IPS DF 6.9 (cell line): Measurements from ENCODE around the gene SETBP1.
A peak's percentile ranks its signal among the peaks of the same experiment; 100 is the strongest.

Source experiments
- DNase-seq: peaks from one replicate; pipeline ENCODE4 v3.0.0-alpha.2; 2013; ENCODE audit warnings: low read depth, low spot score
- H3K27ac ChIP-seq: one replicate; pipeline ENCODE4 v1.5.1; 2013; ENCODE audit warnings: low read length, control low read depth
- H3K27me3 ChIP-seq: 2 replicates; pipeline ENCODE4 v1.6.1; 2013; ENCODE audit warnings: mild to moderate bottlenecking, low read length; ENCODE audit not compliant: control insufficient read depth, insufficient read depth
- H3K36me3 ChIP-seq: 2 replicates; pipeline ENCODE4 v1.6.1; 2013; ENCODE audit warnings: low read length; ENCODE audit not compliant: control insufficient read depth, insufficient read depth
- H3K4me1 ChIP-seq: 2 replicates; pipeline ENCODE4 v1.6.1; 2013; ENCODE audit warnings: low read length; ENCODE audit not compliant: control insufficient read depth, insufficient read depth
- H3K4me3 ChIP-seq: 2 replicates; pipeline ENCODE4 v1.5.1; 2013; ENCODE audit warnings: mild to moderate bottlenecking, low read length
- H3K9me3 ChIP-seq: 2 replicates; pipeline ENCODE4 v1.6.1; 2013; ENCODE audit warnings: low read length, inconsistent platforms; ENCODE audit not compliant: control insufficient read depth, insufficient read depth
- WGBS: extraction: QIAGEN DNeasy Blood & Tissue Kit; methylation state at CpG from one replicate; pipeline ENCODE4 v1.1.7; 2013; ENCODE audit warnings: mixed read lengths, missing lambda C conversion rate; ENCODE audit not compliant: insufficient read length, insufficient coverage; 5-methylcytosine and 5-hydroxymethylcytosine counted together

Gene SETBP1

GRCh38 chr18:44680273-44681075 lies at the start of gene SETBP1:
TSS of gene SETBP1 (plus strand) at chr18:44680888. CDS start at chr18:44701347, 20,459 bp downstream.
- no CpG with 5 or more reads among the region's 64 CpGs for WGBS
- H3K27ac ChIP-seq, result no peak within 1 kb of the TSS

GRCh38 chr18:44632469-44633145 lies 48.1 kb upstream of the SETBP1 start:
- no peak for DNase-seq
- WGBS, result no CpG with 5 or more reads among the region's 3 CpGs
- H3K27me3 ChIP-seq, result no peaks in the 10 kb centered on the region

More at GRCh38 chr18:44680273-44681075, at the start of gene SETBP1:
- Histone ChIP-seq H3K36me3 (no peaks in the 10 kb centered on the region), H3K27me3 (peaks cover 2% of the 10 kb centered on the region; the same call in 1 of the 2 replicates), H3K4me1 (peaks cover 3% of the 10 kb centered on the region), H3K9me3 (no peaks in the 10 kb centered on the region), H3K4me3 (peak within 1 kb of the TSS; percentile 89; the same call in 1 of the 2 replicates)
- DNase-seq, result no peak

GRCh38 chr18:44635546-44635945 lies 45.1 kb upstream of the SETBP1 start:
- H3K9me3 ChIP-seq, result no peaks in the 10 kb centered on the region
- WGBS, result no CpG with 5 or more reads among the region's 3 CpGs
- no peak overlapping the region for H3K27ac ChIP-seq
- no peaks in the 10 kb centered on the region for H3K4me1 ChIP-seq
- DNase-seq, result no peak
- H3K36me3 ChIP-seq, result no peaks in the 10 kb centered on the region
- H3K27me3 ChIP-seq, result no peaks in the 10 kb centered on the region
- H3K4me3 ChIP-seq, result no peak overlapping the region

More at GRCh38 chr18:44632469-44633145, 48.1 kb upstream of the SETBP1 start:
- Histone ChIP-seq H3K4me3 (no peak overlapping the region), H3K27ac (no peak overlapping the region), H3K9me3 (no peaks in the 10 kb centered on the region), H3K4me1 (no peaks in the 10 kb centered on the region), H3K36me3 (no peaks in the 10 kb centered on the region)

GRCh38 chr18:44636241-44636640 lies 44.4 kb upstream of the SETBP1 start:
- DNase-seq, result no peak
- no peaks in the 10 kb centered on the region for H3K4me1 ChIP-seq
- no peaks in the 10 kb centered on the region for H3K27me3 ChIP-seq
- no peaks in the 10 kb centered on the region for H3K9me3 ChIP-seq
- H3K4me3 ChIP-seq, result no peak overlapping the region
- H3K27ac ChIP-seq, result no peak overlapping the region
- no peaks in the 10 kb centered on the region for H3K36me3 ChIP-seq

GRCh38 chr18:44637210-44638033 lies 43.3 kb upstream of the SETBP1 start:
- Histone ChIP-seq H3K9me3 (no peaks in the 10 kb centered on the region), H3K36me3 (no peaks in the 10 kb centered on the region), H3K4me3 (no peak overlapping the region), H3K27me3 (no peaks in the 10 kb centered on the region), H3K4me1 (no peaks in the 10 kb centered on the region), H3K27ac (no peak overlapping the region)
- DNase-seq, result no peak
- no CpG with 5 or more reads among the region's 5 CpGs for WGBS

GRCh38 chr18:44638034-44638540 lies 42.6 kb upstream of the SETBP1 start:
- no peak for DNase-seq
- H3K27me3 ChIP-seq, result no peaks in the 10 kb centered on the region
- H3K4me3 ChIP-seq, result no peak overlapping the region
- no peaks in the 10 kb centered on the region for H3K9me3 ChIP-seq
- WGBS, result no CpG with 5 or more reads among the region's 4 CpGs
- H3K27ac ChIP-seq, result no peak overlapping the region
- no peaks in the 10 kb centered on the region for H3K36me3 ChIP-seq
- H3K4me1 ChIP-seq, result no peaks in the 10 kb centered on the region

GRCh38 chr18:44638811-44639210 lies 41.9 kb upstream of the SETBP1 start:
- Histone ChIP-seq H3K27me3 (no peaks in the 10 kb centered on the region), H3K36me3 (no peaks in the 10 kb centered on the region), H3K9me3 (no peaks in the 10 kb centered on the region), H3K27ac (no peak overlapping the region), H3K4me3 (no peak overlapping the region), H3K4me1 (no peaks in the 10 kb centered on the region)
- WGBS, result no CpG with 5 or more reads among the region's 1 CpG
- no peak for DNase-seq

- DNase-seq, result no peak
- no peaks in the 10 kb centered on the region for H3K27me3 ChIP-seq
- WGBS, result no CpG with 5 or more reads among the region's 3 CpGs
Measured at GRCh38 chr18:44643004-44643403, 37.7 kb upstream of the SETBP1 start.

GRCh38 chr18:44651478-44651877 lies 29.2 kb upstream of the SETBP1 start:
- no peaks in the 10 kb centered on the region for H3K36me3 ChIP-seq

More at GRCh38 chr18:44643004-44643403, 37.7 kb upstream of the SETBP1 start:
- Histone ChIP-seq H3K9me3 (no peaks in the 10 kb centered on the region), H3K4me3 (no peak overlapping the region), H3K27ac (no peak overlapping the region), H3K36me3 (no peaks in the 10 kb centered on the region), H3K4me1 (no peaks in the 10 kb centered on the region)

GRCh38 chr18:44651918-44652572 lies 28.6 kb upstream of the SETBP1 start:
- no peaks in the 10 kb centered on the region for H3K4me1 ChIP-seq
- H3K36me3 ChIP-seq, result no peaks in the 10 kb centered on the region
- H3K27me3 ChIP-seq, result no peaks in the 10 kb centered on the region
- no peak for DNase-seq
- no CpG with 5 or more reads among the region's 6 CpGs for WGBS
- no peaks in the 10 kb centered on the region for H3K9me3 ChIP-seq
- H3K4me3 ChIP-seq, result no peak overlapping the region
- H3K27ac ChIP-seq, result no peak overlapping the region

More at GRCh38 chr18:44651478-44651877, 29.2 kb upstream of the SETBP1 start:
- WGBS, result no CpG with 5 or more reads among the region's 6 CpGs
- Histone ChIP-seq H3K27ac (no peak overlapping the region), H3K4me3 (no peak overlapping the region), H3K4me1 (no peaks in the 10 kb centered on the region), H3K9me3 (no peaks in the 10 kb centered on the region), H3K27me3 (no peaks in the 10 kb centered on the region)
- no peak for DNase-seq
